ENCODE results near the gene PDIK1L. TPM values are rescaled to one million over a fixed set of nuclear protein-coding genes. Genes with fewer than 3 reads are reported as not detected.
A peak's percentile ranks its signal among the peaks of the same experiment; 100 is the strongest.

Gene PDIK1L
- polyA plus RNA-seq, 1 donor (not counting 4 experiments of a cell fraction or from before 2014, with no cell fraction given), result 2.8 TPM

GRCh38 chr1:26169669-26170471 is 58.2 kb downstream of the PDIK1L start, which contains the start of gene ZNF593:
TSS of gene ZNF593 (plus strand) at chr1:26169908. CDS start at chr1:26169984, 76 bp downstream.
- Histone ChIP-seq H3K4me2 (ENCODE audit: control insufficient read depth, extremely low read depth, insufficient read depth, low read depth, low read length) (peak within 1 kb of the TSS; percentile 78), H3K9ac (ENCODE audit: control insufficient read depth, extremely low read depth, insufficient read depth, low read length) (peak within 1 kb of the TSS; percentile 89), H4K20me1 (ENCODE audit: control insufficient read depth, extremely low read depth, insufficient read depth, low read length) (no peaks in the 10 kb centered on the region), H3K9me3 (ENCODE audit: control insufficient read depth, low read depth, low read length) (no peaks in the 10 kb centered on the region), H3K27me3 (ENCODE audit: control insufficient read depth, extremely low read depth, insufficient read depth, low read length) (no peaks in the 10 kb centered on the region), H3K27ac (ENCODE audit: control insufficient read depth, insufficient read depth, low read length) (peak within 1 kb of the TSS; percentile 60), H3K4me3 (ENCODE audit: control insufficient read depth in 2 of 3, extremely low read depth in 1 of 3, insufficient read depth in 2 of 3, low read depth in 1 of 3, low read length in 3 of 3) (peak within 1 kb of the TSS; percentile 64 to 94 (median 80)), H3K79me2 (ENCODE audit: control insufficient read depth, insufficient read depth, low read length) (peaks cover 17% of the 10 kb centered on the region), H3K36me3 (ENCODE audit: control insufficient read depth in 2 of 2, extremely low read depth in 1 of 2, insufficient read depth in 2 of 2, low read length in 2 of 2) (peaks cover 0 to 10% of the 10 kb centered on the region in 2 experiments), H2AFZ (ENCODE audit: control insufficient read depth, low read length) (peak within 1 kb of the TSS; percentile 85), H3K9me1 (ENCODE audit: control insufficient read depth, extremely low read depth, insufficient read depth, low read length) (no peaks in the 10 kb centered on the region), H3K4me1 (ENCODE audit: control insufficient read depth, extremely low read depth, insufficient read depth, low read length) (peaks cover 11% of the 10 kb centered on the region)
- DNase-seq (ENCODE audit: low read depth, low spot score), result peak; percentile 55
- dilution Hi-C loops (cut with MboI; ENCODE audit: extremely low pct_ligation_motif_present, low sequenced_read_pairs), result no loop called here
- TF ChIP-seq, protein P1, sequence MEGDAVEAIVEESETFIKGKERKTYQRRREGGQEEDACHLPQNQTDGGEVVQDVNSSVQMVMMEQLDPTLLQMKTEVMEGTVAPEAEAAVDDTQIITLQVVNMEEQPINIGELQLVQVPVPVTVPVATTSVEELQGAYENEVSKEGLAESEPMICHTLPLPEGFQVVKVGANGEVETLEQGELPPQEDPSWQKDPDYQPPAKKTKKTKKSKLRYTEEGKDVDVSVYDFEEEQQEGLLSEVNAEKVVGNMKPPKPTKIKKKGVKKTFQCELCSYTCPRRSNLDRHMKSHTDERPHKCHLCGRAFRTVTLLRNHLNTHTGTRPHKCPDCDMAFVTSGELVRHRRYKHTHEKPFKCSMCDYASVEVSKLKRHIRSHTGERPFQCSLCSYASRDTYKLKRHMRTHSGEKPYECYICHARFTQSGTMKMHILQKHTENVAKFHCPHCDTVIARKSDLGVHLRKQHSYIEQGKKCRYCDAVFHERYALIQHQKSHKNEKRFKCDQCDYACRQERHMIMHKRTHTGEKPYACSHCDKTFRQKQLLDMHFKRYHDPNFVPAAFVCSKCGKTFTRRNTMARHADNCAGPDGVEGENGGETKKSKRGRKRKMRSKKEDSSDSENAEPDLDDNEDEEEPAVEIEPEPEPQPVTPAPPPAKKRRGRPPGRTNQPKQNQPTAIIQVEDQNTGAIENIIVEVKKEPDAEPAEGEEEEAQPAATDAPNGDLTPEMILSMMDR (optimal IDR thresholded peaks at IDR 0.05 in 1 of 3, IDR thresholded peaks at IDR 0.05 in 1 of 3, conservative IDR thresholded peaks at IDR 0.05 in 1 of 3; ENCODE audit: extremely low read depth in 1 of 3, insufficient read depth in 2 of 3, low read length in 3 of 3), result peak; percentile 77 to 99 (median 92)
- no peak for TF ChIP-seq EZH2 (IDR thresholded peaks at IDR 0.05; ENCODE audit: low read length)
- peak; percentile 39 for FAIRE-seq

- no peaks in the 10 kb centered on the region for H4K20me1 ChIP-seq (ENCODE audit: control insufficient read depth, extremely low read depth, insufficient read depth, low read length)
- H3K9ac ChIP-seq (ENCODE audit: control insufficient read depth, extremely low read depth, insufficient read depth, low read length), result peak overlapping the region; percentile 89
- no peaks in the 10 kb centered on the region for H3K27me3 ChIP-seq (ENCODE audit: control insufficient read depth, extremely low read depth, insufficient read depth, low read length)
- H3K9me1 ChIP-seq (ENCODE audit: control insufficient read depth, extremely low read depth, insufficient read depth, low read length), result no peaks in the 10 kb centered on the region
- dilution Hi-C loops (cut with MboI; ENCODE audit: extremely low pct_ligation_motif_present, low sequenced_read_pairs), result no loop called here
- H2AFZ ChIP-seq (ENCODE audit: control insufficient read depth, low read length), result peak overlapping the region; percentile 85
- peak overlapping the region; percentile 60 for H3K27ac ChIP-seq (ENCODE audit: control insufficient read depth, insufficient read depth, low read length)
- H3K4me3 ChIP-seq (ENCODE audit: control insufficient read depth in 2 of 3, extremely low read depth in 1 of 3, insufficient read depth in 2 of 3, low read depth in 1 of 3, low read length in 3 of 3), result peak overlapping the region; percentile 64 to 94 (median 80)
- H3K36me3 ChIP-seq (ENCODE audit: control insufficient read depth in 2 of 2, extremely low read depth in 1 of 2, insufficient read depth in 2 of 2, low read length in 2 of 2), result peaks cover 0 to 10% of the 10 kb centered on the region in 2 experiments
- peaks cover 11% of the 10 kb centered on the region for H3K4me1 ChIP-seq (ENCODE audit: control insufficient read depth, extremely low read depth, insufficient read depth, low read length)
- peak overlapping the region; percentile 78 for H3K4me2 ChIP-seq (ENCODE audit: control insufficient read depth, extremely low read depth, insufficient read depth, low read depth, low read length)
- TF ChIP-seq, protein P1 (optimal IDR thresholded peaks at IDR 0.05 in 1 of 3, IDR thresholded peaks at IDR 0.05 in 1 of 3, conservative IDR thresholded peaks at IDR 0.05 in 1 of 3; ENCODE audit: extremely low read depth in 1 of 3, insufficient read depth in 2 of 3, low read length in 3 of 3), result no peak
- TF ChIP-seq EZH2 (IDR thresholded peaks at IDR 0.05; ENCODE audit: low read length), result no peak
- H3K79me2 ChIP-seq (ENCODE audit: control insufficient read depth, insufficient read depth, low read length), result peaks cover 17% of the 10 kb centered on the region
- no peak for DNase-seq (ENCODE audit: low read depth, low spot score)
- H3K9me3 ChIP-seq (ENCODE audit: control insufficient read depth, low read depth, low read length), result no peaks in the 10 kb centered on the region
- no peak for FAIRE-seq
Observed at GRCh38 chr1:26170472-26170821, 58.8 kb downstream of the PDIK1L start.

Data from keratinocyte (primary cell).